Tibial nerve (tissue), 3 donors: ENCODE measurements around the gene DOK3.

Experiments used
- POLR2A ChIP-seq, 2 donors: fragments of 450-650 bp; IDR thresholded peaks; one replicate each; pipeline ENCODE4 v1.6.1; 2017; ENCODE audit warnings: antibody characterized with exemption in 2 of 2, mild to moderate bottlenecking in 2 of 2, moderate library complexity in 2 of 2
- TF ChIP-seq, protein P1 (sequence below), 5 experiments: fragments of 200-600 bp in 3 of 5; fragments of 450-650 bp in 2 of 5; sonication (generic) in 3 of 5; IDR thresholded peaks; one replicate each; pipeline ENCODE4 v1.5.1; 2016 to 2019; ENCODE audit warnings: antibody characterized with exemption in 5 of 5, mild to moderate bottlenecking in 3 of 5, moderate library complexity in 2 of 5

DNA sequence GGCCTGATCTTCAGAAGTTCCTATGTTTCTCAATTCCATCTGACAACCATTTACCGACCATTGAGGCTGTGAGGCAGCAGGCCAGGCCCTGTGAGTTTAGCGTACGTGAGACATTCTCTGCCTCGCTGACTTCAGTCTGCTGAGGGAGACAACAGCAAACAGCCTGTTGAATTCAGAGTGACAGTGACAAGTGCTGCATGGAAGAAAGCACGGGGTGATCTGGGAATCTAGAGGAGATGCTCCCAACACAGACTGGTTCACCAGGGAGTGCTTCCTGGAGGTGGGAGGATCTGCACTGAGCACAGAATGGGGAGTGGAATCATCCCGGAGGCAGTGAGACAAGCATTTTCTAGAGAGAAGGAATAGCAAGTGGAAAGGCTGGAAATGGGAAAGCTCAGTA lies 17.2 kb upstream of the DOK3 start:
- TF ChIP-seq, protein P1, sequence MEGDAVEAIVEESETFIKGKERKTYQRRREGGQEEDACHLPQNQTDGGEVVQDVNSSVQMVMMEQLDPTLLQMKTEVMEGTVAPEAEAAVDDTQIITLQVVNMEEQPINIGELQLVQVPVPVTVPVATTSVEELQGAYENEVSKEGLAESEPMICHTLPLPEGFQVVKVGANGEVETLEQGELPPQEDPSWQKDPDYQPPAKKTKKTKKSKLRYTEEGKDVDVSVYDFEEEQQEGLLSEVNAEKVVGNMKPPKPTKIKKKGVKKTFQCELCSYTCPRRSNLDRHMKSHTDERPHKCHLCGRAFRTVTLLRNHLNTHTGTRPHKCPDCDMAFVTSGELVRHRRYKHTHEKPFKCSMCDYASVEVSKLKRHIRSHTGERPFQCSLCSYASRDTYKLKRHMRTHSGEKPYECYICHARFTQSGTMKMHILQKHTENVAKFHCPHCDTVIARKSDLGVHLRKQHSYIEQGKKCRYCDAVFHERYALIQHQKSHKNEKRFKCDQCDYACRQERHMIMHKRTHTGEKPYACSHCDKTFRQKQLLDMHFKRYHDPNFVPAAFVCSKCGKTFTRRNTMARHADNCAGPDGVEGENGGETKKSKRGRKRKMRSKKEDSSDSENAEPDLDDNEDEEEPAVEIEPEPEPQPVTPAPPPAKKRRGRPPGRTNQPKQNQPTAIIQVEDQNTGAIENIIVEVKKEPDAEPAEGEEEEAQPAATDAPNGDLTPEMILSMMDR (IDR thresholded peaks at IDR 0.05): no peak
- TF ChIP-seq POLR2A (IDR thresholded peaks at IDR 0.05): no peak
